DMS 273 (cell line): ENCODE results near the gene XG.
"Not testable (repeated sequence)": the region's sequence is repeated elsewhere in the genome, so short reads cannot be mapped to it uniquely, and the experiment has no call there.

Experiments used
- DNase-seq: peaks from one replicate; lab custom pipeline; 2025; ENCODE audit not compliant: unreplicated experiment; lab: John Stamatoyannopoulos, UW

The XG gene

DNA sequence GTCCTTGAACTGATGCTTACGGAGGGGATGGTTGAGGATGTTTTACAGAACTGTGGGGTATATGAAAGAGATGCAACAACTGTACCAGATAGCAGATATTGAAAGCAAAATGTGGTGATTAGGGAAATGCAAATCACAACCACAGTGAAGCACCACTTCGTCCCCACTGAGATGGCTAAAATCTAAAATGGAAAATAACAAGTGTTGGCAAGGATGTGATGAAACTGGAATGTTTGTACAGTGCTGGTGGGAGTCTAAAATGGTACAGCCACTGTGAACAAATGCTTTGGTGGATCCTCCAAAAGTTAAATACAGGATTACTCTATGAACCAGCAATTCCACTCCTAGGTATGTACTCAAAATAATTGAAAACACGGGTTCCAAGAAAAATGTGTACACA is 22.9 kb downstream of the XG start:
- DNase-seq, result no peak

DNA sequence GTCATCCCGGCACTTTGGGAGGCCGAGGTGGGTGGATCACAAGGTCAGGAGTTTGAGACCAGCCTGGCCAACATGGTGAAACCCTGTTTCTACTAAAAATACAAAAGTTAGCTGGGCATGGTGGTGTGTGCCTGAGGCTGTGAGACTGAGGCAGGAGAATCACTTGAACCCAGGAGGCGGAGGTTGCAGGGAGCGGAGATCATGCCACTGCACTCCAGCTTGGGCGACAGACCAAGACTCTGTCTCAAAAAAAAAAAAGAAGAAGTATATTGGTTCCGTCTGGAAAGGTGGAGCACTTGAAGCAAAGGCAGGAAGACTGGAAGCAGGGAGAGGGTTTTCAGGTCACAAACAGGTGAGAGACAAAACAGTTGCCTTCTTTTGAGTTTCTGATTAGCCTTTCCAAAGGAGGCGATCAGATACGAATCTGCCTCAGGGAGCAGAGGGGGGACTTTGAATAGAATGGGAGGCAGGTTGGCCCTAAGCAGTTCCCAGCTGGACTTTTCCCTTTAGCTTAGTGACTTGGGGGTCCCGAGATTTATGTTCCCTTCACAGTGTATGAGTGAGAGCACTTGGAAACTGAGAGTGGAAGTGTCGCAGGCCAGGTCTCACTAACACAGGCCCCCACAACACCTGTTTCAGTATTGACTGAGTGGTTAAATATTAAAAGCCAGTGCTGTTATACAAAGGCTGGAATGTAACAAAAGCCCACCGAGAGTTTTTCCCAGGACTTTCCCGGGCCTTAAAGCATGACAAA is 28.8 kb downstream of the XG start:
- not testable (repeated sequence) for DNase-seq

DNA sequence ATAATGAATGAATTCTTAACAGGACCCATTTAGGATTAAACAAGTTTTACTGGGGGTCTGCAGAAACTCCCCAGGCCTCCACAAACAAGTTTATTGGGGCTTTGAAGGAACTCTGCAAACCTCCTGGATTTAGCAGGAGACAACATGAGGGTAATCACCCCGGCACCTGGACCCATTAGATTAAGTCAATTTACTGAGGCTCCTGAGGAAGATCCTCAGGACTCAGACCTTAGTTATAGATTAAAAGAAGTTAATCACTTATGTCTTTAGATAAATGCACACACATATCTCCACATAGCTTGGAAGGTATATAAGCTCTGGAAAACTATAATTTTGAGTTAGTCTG is 29.4 kb downstream of the XG start:
- DNase-seq, result no peak

DNA sequence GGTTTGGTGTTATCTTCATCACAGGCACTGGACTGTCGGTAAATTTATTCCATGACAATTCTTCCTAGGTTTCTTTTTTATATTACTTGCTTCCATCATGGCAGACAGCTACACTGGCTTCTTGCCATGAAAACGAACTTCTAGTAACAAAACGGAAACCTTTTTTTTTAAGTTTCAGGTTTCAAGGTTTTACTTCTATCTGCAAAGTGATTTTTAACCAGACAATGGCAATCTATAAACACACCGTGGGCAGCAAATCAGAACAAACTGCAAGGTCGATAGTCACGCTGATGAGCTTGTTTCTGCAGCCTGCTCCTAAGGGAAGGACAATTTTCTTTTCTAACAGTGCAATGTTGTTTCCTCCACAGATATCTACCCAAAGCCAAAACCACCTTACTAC is 29.9 kb downstream of the XG start:
- no peak for DNase-seq

DNA sequence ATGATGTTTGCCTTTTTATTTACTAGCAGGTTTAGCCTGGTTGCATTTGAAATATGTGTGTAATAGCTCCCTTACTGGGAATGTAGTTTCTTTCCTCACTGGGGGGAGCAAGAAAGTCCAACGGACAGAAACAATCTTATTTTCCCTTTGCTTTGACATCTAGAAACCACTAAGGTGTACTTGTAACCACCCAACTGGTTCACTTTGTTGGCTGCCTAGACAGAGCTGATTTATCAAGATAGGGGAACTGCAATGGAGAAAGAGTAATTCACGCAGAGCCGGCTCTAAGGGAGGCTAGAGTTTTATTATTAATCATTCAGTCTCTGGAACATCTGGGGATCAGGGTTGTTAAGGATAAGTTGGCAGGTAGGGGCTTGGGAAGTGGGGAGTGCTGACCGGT is 30.3 kb downstream of the XG start:
- DNase-seq, result no peak

DNA sequence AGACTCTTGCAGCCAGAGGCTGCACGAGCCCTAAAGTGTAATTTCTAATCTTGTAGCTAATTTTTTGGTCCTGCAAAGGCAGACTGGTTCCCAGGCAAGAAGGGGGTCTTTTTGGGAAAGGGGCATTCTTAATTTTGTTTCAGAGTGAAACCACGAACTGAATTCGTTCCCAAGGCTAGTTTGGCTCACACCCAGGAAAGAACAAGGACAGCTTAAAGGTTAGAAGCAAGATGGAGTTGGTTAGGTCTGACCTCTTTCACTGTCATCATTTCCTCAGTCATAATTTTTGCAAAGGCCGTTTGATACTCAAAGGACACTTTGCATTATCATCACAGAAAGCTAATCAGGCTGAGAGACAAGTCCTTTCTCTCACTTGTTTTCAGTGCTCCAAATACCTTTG is 30.9 kb downstream of the XG start:
- no peak for DNase-seq

DNA sequence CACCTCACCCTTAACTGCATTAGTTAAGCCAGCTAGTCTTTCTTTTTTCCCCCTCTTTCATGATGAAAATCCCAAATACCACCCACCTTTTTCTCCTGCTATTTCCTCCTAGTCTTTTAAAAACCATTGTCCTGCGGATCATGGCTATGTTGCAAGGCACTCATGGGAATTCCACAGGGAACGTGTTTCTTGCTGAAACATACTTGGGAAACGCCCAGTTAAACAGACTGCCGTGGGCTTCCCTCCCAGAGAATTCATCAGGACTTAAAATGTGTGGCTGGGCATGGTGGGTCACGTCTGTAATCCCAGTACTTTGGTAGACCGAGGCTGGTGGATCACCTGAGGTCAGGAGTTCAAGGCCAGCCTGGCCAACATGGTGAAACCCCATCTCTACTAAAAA is 32.2 kb downstream of the XG start:
- DNase-seq, result no peak

DNA sequence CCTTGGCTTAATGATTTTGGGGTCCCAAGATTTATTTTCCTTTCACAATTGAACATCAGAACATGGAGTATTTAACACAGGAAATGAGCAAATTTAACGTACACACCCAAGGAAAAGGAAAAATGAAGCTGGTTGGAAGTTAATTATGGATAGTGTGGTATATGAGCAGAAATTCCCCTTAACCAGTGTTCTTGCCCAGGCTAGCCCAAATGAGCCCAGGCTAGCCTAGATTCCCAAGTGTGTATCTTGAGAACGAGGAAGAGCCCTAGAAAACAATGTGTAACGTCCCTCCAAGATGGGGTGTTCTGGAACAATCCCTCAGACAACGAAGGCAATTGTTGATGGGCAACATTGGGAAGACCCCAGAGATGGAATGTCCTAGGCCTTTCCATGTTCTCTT is 33.7 kb downstream of the XG start:
- no peak for DNase-seq

DNA sequence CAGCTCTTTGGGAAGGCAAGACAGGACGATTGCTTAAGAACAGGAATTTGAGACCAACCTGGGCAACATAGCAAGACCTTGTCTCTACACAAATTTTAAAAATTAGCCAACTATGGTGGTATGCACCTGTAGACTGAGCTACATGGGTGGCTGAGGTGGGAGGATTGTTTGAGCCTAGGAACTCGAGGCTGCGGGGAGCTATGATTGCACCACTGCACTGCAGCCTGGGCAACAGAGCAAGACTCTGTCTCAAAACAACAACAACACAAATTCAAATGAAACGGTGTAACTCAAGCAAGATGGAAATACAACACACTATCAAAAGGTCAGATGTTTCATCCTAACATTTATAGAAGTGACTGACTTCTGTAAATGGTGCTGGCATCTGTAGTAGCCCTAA is 37.1 kb downstream of the XG start:
- DNase-seq, result no peak

DNA sequence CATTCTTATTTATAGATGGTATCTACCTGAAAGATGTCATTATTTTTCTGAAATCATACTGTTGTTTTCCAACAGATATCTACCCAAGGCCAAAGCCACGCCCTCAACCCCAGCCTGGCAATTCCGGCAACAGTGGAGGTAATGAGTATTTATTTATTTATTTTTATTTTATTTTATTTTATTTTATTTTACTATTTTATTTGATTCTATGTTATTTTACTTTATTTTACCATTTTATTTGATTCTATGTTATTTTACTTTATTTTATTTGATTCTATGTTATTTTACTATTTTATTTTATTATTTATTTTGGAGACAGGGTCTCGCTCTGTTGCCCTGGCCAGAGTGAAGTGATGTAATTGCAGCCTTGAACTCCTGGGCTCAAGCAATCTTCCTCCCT is 37.7 kb downstream of the XG start:
- DNase-seq, result no peak

DNA sequence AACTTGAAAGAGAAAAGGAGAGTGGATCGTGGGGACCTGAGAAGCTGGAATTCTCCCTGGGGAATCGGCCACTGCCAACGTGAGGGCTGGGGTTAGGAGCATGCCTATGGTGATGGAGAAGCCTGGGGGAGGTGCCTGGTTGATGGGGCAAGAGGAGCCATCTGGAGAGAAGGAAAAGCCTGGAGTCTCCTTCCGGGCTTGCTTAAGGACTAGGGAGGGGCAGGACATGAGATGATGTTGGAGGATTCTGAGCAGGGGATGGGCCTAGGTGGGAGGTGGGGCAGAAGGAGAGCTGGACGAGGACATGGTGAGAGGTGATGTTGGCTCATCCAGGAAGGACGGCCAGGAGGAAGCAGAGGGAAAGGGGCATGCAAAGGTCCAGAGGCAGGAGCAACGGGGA is 41.9 kb downstream of the XG start:
- no peak for DNase-seq

DNA sequence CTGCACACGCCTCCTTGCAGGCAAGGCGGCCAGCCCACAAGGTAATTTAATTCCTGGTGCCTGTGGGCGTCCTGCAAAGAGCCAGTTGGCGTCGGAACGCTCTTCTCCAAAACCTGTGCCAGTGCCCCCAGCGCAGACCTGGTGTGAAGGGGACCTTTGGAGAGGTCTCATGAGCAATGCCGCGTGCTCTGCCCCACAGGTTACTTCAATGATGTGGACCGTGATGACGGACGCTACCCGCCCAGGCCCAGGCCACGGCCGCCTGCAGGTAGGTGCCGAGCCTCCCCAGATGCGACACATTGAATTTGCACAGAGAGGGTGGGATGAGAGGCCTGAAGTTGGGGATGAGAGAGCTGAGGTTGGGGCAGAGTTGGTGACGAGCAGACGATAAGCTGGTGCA is 42.5 kb downstream of the XG start:
- DNase-seq, result no peak

DNA sequence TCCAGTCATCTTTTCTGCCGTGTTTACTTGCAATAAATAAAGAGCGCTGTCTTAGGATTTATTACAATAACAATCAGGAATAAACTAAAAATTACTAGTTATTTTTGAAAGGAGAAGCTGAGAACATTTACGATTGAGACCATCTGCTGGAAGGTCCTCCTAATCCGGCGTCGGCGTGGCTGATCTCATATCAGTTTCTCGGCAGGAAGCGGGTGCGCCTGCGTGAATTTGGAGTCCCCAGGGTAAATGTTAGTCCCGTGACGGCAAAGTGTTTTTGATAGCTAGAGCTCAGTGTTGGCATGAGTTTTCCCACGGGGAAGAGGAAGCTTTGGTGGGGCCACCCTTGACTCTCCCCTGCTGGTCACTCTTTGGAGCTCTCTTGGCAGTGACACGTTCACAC is 45.0 kb downstream of the XG start:
- DNase-seq, result not testable (repeated sequence)

DNA sequence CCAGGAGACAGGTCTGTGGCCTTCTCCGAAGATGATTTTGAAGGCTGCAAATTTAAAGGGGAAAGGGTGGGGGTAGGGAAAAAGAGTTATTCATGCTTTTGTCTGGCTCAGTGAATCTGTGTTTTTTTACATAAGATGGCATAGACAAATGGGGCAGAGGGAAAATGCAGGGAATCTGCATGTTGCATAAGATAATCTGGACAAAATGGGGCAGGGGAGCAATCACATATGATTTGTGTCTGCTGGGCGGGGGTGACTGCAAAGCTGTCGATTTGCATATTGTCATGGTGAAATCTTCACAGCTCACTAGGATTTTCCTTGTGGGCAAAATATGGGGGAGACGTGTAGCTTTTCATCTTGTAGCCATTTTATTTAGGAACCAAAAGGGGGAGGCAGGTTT is 47.5 kb downstream of the XG start:
- no peak for DNase-seq

DNA sequence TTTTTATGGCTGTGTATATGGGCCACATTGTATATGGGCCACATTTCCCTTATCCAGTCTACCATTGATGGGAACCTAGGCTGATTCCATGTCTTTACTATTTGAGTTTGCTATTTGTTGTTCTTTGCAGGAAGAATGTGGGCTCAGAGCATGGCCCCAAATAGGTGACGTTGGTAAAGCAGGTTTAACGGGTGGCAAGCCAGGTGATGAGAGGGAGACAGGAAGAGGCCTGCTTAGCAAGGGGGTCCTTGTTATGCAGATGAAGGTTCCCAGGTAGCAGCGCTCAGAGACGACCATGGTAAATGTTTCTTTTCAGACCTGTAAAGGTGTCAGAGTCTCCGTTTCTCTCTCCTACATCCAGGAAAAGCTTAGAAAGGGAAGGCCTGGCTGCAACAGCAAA is 48.1 kb downstream of the XG start:
- DNase-seq, result not testable (repeated sequence)

DNA sequence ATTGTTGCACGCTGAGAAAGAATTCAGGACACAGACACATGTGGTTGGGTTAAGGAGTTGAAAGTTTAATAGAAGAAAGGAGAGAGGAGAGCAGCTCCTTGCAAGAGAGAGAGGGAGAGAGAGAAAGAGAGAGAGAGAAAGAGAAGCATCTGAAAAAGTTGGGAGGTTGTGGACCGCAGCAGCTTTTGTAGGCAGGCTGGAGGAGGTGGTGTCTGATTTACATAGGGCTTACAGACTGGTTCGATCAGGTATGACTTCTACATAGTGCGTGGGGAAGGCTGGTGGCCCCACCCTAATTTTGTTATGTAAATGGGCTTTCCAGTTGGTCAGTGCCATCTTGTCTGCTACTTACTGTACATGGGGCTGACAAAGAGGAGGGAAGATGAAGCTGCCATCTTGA is 49.4 kb downstream of the XG start:
- no peak for DNase-seq

DNA sequence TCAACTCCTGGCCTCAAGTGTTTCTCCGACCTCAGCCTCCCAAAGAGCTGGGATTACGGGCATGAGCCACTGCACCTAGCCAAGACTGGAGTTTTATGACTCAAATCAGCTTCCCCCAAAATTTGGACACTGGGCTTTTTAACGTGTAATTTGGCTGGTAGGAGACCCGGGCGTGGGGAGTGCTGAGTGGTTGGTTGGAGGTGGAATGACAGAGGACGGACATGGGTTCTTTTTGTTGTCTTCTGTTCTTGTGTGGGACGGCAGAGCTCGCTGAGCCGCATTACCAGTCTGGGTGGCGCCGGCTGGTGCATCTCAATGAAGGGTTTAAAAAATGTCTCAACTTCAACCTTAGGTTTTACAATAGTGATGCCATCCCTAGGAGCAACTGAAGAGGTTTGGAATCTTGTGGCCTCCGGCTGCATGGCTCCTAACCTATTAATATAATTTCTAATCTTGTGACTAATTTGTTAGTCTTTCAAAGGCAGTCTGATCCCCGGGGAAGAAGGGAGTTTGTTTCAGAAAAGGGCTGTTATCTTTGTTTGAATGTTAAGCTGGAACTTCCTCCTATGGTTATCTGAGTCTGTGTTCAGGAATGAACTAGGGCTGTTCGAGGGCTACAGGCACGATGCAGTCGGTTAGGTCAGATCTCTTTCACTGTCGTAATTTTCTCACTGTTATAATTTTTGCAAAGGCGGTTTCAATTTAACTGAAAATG is 50.7 kb downstream of the XG start:
- DNase-seq, result not testable (repeated sequence)

DNA sequence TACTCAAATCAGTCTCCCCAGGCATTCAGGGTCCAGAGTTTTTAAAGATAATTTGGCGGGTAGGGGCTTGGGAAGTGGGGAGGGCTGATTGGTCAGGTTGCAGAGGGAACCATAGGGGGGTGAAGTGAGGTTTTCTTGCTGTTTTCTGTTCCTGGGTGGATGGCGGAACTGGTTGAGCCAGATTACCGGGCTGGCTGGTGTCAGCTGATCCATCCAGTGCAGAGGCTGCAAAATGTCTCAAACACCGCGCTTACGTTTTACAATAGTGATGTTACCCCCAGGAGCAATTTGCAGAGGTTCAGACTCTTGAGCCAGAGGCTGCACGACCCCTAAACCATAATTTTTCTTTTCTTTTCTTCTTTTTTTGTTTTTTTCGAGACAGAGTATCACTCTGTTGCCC is 51.6 kb downstream of the XG start:
- DNase-seq, result not testable (repeated sequence)

DNA sequence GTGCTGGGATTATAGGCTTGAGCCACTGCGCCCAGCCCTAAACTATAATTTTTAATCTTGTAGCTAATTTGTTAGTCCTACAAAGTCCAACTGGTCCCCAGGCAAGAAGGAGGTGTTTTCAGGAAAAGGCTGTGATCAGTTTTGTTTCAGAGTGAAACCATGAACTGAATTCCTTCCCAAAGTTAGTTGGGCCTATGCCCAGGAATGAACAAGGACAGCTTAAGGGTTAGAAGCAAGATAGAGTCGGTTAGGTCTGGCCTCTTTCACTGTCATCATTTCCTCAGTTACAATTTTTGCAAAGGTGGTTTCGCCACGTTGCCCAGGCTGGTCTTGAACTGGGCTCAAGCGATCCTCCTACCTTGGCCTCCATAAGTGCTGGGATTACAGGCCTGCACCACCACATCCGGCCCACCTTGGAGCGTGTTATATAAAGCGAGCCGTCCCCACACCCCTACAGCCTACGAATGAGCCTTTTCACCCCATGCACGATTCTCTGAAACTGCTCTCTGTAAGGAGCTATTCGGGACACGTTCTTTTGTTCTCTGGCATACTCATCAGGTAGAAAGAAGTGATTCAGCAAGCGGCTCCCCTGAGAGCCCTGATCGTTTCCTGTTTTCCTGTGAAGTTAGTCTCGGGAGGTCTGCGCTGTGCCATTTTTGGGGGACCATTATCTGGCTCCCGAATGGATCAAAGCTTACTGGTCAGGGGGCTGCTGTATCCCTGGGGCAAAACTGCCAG is 52.4 kb downstream of the XG start:
- DNase-seq, result not testable (repeated sequence)

DNA sequence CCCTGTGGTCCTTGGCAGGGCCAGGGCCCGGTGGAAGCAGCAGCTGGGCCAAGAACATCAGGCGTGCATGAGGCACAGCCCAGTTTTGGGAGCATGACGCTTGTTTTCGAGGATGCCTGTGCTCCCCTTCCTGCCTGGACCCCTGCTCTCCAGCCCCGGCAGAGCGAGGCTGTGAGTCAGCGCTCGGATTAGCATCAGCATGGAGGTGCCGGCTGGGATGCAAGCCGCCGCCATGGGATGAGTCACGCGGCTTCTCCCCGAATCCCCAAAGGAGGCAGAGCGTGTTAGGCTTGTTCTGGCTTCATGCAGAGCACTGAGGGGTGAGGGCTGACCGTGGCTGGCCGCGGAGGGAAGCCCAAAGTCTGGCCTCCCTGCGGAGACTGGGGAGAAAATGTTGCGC is 53.0 kb downstream of the XG start:
- not testable (repeated sequence) for DNase-seq

DNA sequence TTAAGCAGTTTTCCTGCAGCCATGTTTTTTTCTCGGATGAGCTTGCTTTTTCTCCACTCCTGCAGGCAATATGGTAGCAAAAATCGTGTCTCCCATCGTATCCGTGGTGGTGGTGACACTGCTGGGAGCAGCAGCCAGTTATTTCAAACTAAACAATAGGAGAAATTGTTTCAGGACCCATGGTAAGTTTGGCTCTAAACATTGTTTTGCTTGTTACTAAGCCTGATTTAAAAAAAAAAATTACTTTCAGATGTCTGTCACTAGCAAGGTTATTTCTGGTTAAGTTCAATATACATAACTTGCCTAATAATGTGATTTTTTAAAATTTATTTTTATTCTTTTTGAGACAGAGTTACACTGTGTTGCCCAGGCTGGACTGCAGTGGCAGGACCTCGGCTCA is 59.4 kb downstream of the XG start:
- DNase-seq, result no peak
